HG02642 (cell line): ENCODE measurements around the gene SHQ1.
"Not testable (repeated sequence)": the region's sequence is repeated elsewhere in the genome, so short reads cannot be mapped to it uniquely, and the experiment has no call there.

Source experiments
- ATAC-seq: cut with Tn5 transposase; IDR thresholded peaks from one replicate; pipeline ENCODE4 v1.9.1; 2021; ENCODE audit warnings: mild to moderate bottlenecking; ENCODE audit not compliant: unreplicated experiment, poor library complexity

SHQ1 gene

GRCh38 chr3:72756900-72757299 lies 91.3 kb downstream of the SHQ1 start:
- ATAC-seq = peak; percentile 100

- ATAC-seq = no peak
Measured at GRCh38 chr3:72754582-72754981, 93.7 kb downstream of the SHQ1 start.

GRCh38 chr3:72753495-72753894 lies 94.8 kb downstream of the SHQ1 start:
- no peak for ATAC-seq

GRCh38 chr3:72750405-72750965 lies 97.8 kb downstream of the SHQ1 start:
- ATAC-seq = no peak

- ATAC-seq = no peak
Measured at GRCh38 chr3:72748659-72749058, 99.6 kb downstream of the SHQ1 start.

- ATAC-seq = no peak
Measured at GRCh38 chr3:72746430-72747411, 101.5 kb downstream of the SHQ1 start.

GRCh38 chr3:72745146-72745999 lies 102.9 kb downstream of the SHQ1 start:
- no peak for ATAC-seq

- ATAC-seq = no peak
Measured at GRCh38 chr3:72744330-72744729, 103.9 kb downstream of the SHQ1 start.

GRCh38 chr3:72739531-72740466 lies 108.4 kb downstream of the SHQ1 start:
- no peak for ATAC-seq

GRCh38 chr3:72738752-72739530 lies 109.3 kb downstream of the SHQ1 start:
- ATAC-seq = peak; percentile 81

GRCh38 chr3:72735072-72735471 lies 113.2 kb downstream of the SHQ1 start:
- not testable (repeated sequence) for ATAC-seq

- ATAC-seq = no peak
Measured at GRCh38 chr3:72733676-72734075, 114.6 kb downstream of the SHQ1 start.

GRCh38 chr3:72732666-72733345 lies 115.4 kb downstream of the SHQ1 start:
- not testable (repeated sequence) for ATAC-seq

GRCh38 chr3:72728958-72729467 lies 119.2 kb downstream of the SHQ1 start:
- ATAC-seq = no peak

GRCh38 chr3:72728329-72728889 lies 119.8 kb downstream of the SHQ1 start:
- ATAC-seq = no peak

GRCh38 chr3:72727726-72728125 lies 120.5 kb downstream of the SHQ1 start:
- no peak for ATAC-seq

- no peak for ATAC-seq
Measured at GRCh38 chr3:72727172-72727571, 121.1 kb downstream of the SHQ1 start.

- no peak for ATAC-seq
Measured at GRCh38 chr3:72725229-72725628, 123.0 kb downstream of the SHQ1 start.
